ENCODE results near the gene PFN1.

DNA sequence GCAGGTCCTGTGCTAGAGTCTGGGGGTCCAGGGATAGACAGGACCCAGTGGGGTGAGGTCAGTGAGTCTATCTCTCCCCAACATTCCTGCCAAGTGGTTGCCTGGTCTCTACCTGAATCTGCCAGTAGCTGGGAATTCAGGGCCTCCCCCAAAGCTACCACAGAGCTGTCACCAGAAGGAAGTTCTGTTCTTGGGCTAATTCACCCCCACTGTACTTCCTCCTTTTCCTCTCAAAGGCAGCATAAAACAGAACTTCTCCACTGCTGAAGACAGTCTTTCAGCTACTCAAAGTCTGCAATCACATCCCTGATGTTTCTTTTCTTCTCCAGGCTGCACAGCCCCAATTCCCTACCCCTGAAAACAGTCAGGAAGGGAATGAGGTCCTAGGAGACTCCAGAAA lies 30.4 kb upstream of the PFN1 start:
- TF ChIP-seq EZH2 (IDR thresholded peaks at IDR 0.05; ENCODE audit: insufficient read depth, low read length): no peak
- TF ChIP-seq, protein P1, sequence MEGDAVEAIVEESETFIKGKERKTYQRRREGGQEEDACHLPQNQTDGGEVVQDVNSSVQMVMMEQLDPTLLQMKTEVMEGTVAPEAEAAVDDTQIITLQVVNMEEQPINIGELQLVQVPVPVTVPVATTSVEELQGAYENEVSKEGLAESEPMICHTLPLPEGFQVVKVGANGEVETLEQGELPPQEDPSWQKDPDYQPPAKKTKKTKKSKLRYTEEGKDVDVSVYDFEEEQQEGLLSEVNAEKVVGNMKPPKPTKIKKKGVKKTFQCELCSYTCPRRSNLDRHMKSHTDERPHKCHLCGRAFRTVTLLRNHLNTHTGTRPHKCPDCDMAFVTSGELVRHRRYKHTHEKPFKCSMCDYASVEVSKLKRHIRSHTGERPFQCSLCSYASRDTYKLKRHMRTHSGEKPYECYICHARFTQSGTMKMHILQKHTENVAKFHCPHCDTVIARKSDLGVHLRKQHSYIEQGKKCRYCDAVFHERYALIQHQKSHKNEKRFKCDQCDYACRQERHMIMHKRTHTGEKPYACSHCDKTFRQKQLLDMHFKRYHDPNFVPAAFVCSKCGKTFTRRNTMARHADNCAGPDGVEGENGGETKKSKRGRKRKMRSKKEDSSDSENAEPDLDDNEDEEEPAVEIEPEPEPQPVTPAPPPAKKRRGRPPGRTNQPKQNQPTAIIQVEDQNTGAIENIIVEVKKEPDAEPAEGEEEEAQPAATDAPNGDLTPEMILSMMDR (IDR thresholded peaks at IDR 0.05; ENCODE audit: insufficient read depth, low read depth, low read length): no peak
